Measurements from ENCODE around the gene PKHD1. TPM values are rescaled to one million over a fixed set of nuclear protein-coding genes. Genes with fewer than 3 reads are reported as not detected.

The PKHD1 gene
- total RNA-seq, 4 donors from 2014 or later: 0.53 to 0.83 (median 0.60) TPM

- H3K27ac ChIP-seq: no peak overlapping the region
- H3K4me1 ChIP-seq: peaks cover 0 to 9% (median 2%) of the 10 kb centered on the region in 4 donors
- H3K36me3 ChIP-seq: no peaks in the 10 kb centered on the region
- H3K4me3 ChIP-seq: no peak overlapping the region
- no peaks in the 10 kb centered on the region for H3K27me3 ChIP-seq
- TF ChIP-seq POLR2A (IDR thresholded peaks at IDR 0.05) (no peak), CTCF (IDR thresholded peaks at IDR 0.05) (no peak)
- peak in 1 of 3 donors; percentile 46 for DNase-seq
- peaks cover 0 to 5% (median 0%) of the 10 kb centered on the region in 4 donors for H3K9me3 ChIP-seq
Observed at GRCh38 chr6:52115891-52116604, 28.6 kb upstream of the PKHD1 start.

- DNase-seq: no peak
- H3K27ac ChIP-seq: no peak overlapping the region
- TF ChIP-seq POLR2A (IDR thresholded peaks at IDR 0.05) (no peak), CTCF (IDR thresholded peaks at IDR 0.05) (no peak)
- no peaks in the 10 kb centered on the region for H3K27me3 ChIP-seq
- peaks cover 0 to 5% (median 0%) of the 10 kb centered on the region in 4 donors for H3K9me3 ChIP-seq
- H3K4me1 ChIP-seq: peaks cover 0 to 9% (median 2%) of the 10 kb centered on the region in 4 donors
- no peak overlapping the region for H3K4me3 ChIP-seq
- no peaks in the 10 kb centered on the region for H3K36me3 ChIP-seq
Observed at GRCh38 chr6:52115145-52115741, 27.8 kb upstream of the PKHD1 start.

GRCh38 chr6:52109171-52109571, 21.8 kb upstream of the PKHD1 start:
- H3K27ac ChIP-seq: no peak overlapping the region
- H3K4me1 ChIP-seq: no peaks in the 10 kb centered on the region
- H3K4me3 ChIP-seq: no peak overlapping the region
- no peaks in the 10 kb centered on the region for H3K36me3 ChIP-seq
- no peak for TF ChIP-seq POLR2A (IDR thresholded peaks at IDR 0.05)
- TF ChIP-seq CTCF (IDR thresholded peaks at IDR 0.05): no peak
- H3K9me3 ChIP-seq: no peaks in the 10 kb centered on the region
- no peak for DNase-seq
- no peaks in the 10 kb centered on the region for H3K27me3 ChIP-seq

- no peaks in the 10 kb centered on the region for H3K9me3 ChIP-seq
- H3K36me3 ChIP-seq: no peaks in the 10 kb centered on the region
- no peak overlapping the region for H3K4me3 ChIP-seq
- H3K27ac ChIP-seq: no peak overlapping the region
- no peaks in the 10 kb centered on the region for H3K27me3 ChIP-seq
- TF ChIP-seq CTCF (IDR thresholded peaks at IDR 0.05) (no peak), POLR2A (IDR thresholded peaks at IDR 0.05) (no peak)
- no peak for DNase-seq
- no peaks in the 10 kb centered on the region for H3K4me1 ChIP-seq
Observed at GRCh38 chr6:52108128-52108527, 20.7 kb upstream of the PKHD1 start.

- TF ChIP-seq CTCF (IDR thresholded peaks at IDR 0.05): no peak
- no peak for TF ChIP-seq POLR2A (IDR thresholded peaks at IDR 0.05)
Observed at GRCh38 chr6:52106994-52107393, 19.6 kb upstream of the PKHD1 start.

More at GRCh38 chr6:52106994-52107393, 19.6 kb upstream of the PKHD1 start:
- Histone ChIP-seq H3K27ac (no peak overlapping the region), H3K36me3 (no peaks in the 10 kb centered on the region), H3K27me3 (no peaks in the 10 kb centered on the region), H3K9me3 (no peaks in the 10 kb centered on the region), H3K4me1 (no peaks in the 10 kb centered on the region), H3K4me3 (no peak overlapping the region)
- no peak for DNase-seq
